ENCODE results near the gene MPEG1. TPM values are rescaled to one million over a fixed set of nuclear protein-coding genes. Genes with fewer than 3 reads are reported as not detected.

Gene MPEG1
- total RNA-seq, 1 experiment from 2014 or later, result not detected

DNA sequence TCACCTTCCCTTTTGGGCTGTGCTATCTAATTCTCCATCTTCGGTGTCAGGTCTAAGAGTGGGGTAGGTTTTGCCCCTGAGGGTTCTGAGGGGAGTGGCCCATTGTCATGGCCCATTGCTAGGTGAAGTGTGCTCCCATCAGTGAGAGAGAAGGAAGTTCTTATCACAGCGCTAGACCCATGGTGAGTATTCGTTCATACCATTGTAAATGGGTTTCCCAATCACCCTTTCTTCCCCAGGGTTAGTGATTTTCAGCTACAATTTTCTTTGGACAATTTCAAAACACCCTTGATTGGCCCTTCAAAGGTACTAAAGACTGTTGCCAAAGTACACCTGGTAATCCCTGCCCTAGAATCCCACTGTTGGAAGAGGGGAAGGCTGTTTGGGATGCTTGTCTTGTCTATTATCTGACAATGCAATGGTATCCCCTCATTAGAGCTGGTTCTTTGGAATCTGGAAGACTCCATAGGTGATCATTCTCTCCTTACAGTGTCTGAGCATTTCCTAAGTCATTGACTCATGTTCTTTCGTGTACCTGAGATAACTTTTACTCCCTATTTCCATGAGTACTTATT, 20.2 kb downstream of the MPEG1 start:
- ATAC-seq (no peak), DNase-seq (no peak)
- no peaks in the 10 kb centered on the region for H3K9me3 ChIP-seq (ENCODE audit: low read length)
- no peaks in the 10 kb centered on the region for H3K79me2 ChIP-seq (ENCODE audit: low read length)
- H4K20me1 ChIP-seq (ENCODE audit: low read length), result no peaks in the 10 kb centered on the region
- TF ChIP-seq EZH2 (IDR thresholded peaks at IDR 0.05; ENCODE audit: low read length, unreplicated experiment), result no peak
- TF ChIP-seq, protein P1, sequence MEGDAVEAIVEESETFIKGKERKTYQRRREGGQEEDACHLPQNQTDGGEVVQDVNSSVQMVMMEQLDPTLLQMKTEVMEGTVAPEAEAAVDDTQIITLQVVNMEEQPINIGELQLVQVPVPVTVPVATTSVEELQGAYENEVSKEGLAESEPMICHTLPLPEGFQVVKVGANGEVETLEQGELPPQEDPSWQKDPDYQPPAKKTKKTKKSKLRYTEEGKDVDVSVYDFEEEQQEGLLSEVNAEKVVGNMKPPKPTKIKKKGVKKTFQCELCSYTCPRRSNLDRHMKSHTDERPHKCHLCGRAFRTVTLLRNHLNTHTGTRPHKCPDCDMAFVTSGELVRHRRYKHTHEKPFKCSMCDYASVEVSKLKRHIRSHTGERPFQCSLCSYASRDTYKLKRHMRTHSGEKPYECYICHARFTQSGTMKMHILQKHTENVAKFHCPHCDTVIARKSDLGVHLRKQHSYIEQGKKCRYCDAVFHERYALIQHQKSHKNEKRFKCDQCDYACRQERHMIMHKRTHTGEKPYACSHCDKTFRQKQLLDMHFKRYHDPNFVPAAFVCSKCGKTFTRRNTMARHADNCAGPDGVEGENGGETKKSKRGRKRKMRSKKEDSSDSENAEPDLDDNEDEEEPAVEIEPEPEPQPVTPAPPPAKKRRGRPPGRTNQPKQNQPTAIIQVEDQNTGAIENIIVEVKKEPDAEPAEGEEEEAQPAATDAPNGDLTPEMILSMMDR (conservative IDR thresholded peaks at IDR 0.05; ENCODE audit: low read depth, low read length), result no peak
- H3F3A ChIP-seq (ENCODE audit: low read length, unreplicated experiment), result no peaks in the 10 kb centered on the region
- intact Hi-C loops (cut with micrococcal nuclease), result no loop called here
- CTCF ChIA-PET, result no interaction called here
- H3K4me3 ChIP-seq (ENCODE audit: low read length), result no peak overlapping the region
- no peak overlapping the region for H3K4me2 ChIP-seq (ENCODE audit: low read length)
- BruUV-seq (replicated peaks), result no TSS peak
- peaks cover 17% of the 10 kb centered on the region for H3K4me1 ChIP-seq (ENCODE audit: insufficient read depth, low read length)
- H3K36me3 ChIP-seq (ENCODE audit: low read depth, low read length), result no peaks in the 10 kb centered on the region
- no peak overlapping the region for H3K27ac ChIP-seq (ENCODE audit: low read length)
- no peak overlapping the region for H2AFZ ChIP-seq (ENCODE audit: low read length)
- POLR2A ChIA-PET (ENCODE audit: unreplicated experiment), result no interaction called here
- no peaks in the 10 kb centered on the region for H3K9me2 ChIP-seq (replicated peaks; ENCODE audit: low read length)
- H3K27me3 ChIP-seq (ENCODE audit: low read length), result no peaks in the 10 kb centered on the region
- H3K9ac ChIP-seq (ENCODE audit: low read length), result no peak overlapping the region

DNA sequence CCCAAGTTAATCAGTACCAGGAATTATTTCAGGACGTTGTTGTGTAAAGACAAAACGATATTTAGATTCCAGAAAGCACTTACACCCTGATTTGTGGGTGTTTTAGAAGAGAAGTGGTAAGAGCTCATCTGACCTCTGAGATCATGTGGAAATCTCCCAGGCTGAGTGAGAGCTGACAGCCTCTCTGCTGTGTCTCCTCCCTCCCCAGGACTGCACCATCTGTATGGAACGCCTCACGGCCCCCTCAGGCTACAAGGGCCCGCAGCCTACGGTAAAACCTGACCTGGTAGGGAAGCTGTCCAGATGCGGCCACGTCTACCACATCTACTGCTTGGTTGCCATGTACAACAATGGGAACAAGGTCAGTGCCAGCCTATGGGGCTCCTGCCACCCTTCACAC, 20.8 kb downstream of the MPEG1 start:
- CTCF ChIA-PET, result no interaction called here
- Histone ChIP-seq H3F3A (ENCODE audit: low read length, unreplicated experiment) (no peaks in the 10 kb centered on the region), H3K4me1 (ENCODE audit: insufficient read depth, low read length) (peaks cover 21% of the 10 kb centered on the region), H2AFZ (ENCODE audit: low read length) (no peak overlapping the region), H3K4me3 (ENCODE audit: low read length) (no peak overlapping the region), H3K36me3 (ENCODE audit: low read depth, low read length) (no peaks in the 10 kb centered on the region), H3K4me2 (ENCODE audit: low read length) (no peak overlapping the region), H3K27ac (ENCODE audit: low read length) (no peak overlapping the region), H3K79me2 (ENCODE audit: low read length) (no peaks in the 10 kb centered on the region), H3K27me3 (ENCODE audit: low read length) (no peaks in the 10 kb centered on the region), H3K9me3 (ENCODE audit: low read length) (no peaks in the 10 kb centered on the region), H4K20me1 (ENCODE audit: low read length) (no peaks in the 10 kb centered on the region), H3K9me2 (replicated peaks; ENCODE audit: low read length) (no peaks in the 10 kb centered on the region), H3K9ac (ENCODE audit: low read length) (no peak overlapping the region)
- intact Hi-C loops (cut with micrococcal nuclease), result no loop called here
- POLR2A ChIA-PET (ENCODE audit: unreplicated experiment), result no interaction called here
- ATAC-seq (no peak), DNase-seq (no peak)
- TF ChIP-seq, protein P1 (conservative IDR thresholded peaks at IDR 0.05; ENCODE audit: low read depth, low read length), result no peak
- TF ChIP-seq EZH2phosphoT487 (IDR thresholded peaks at IDR 0.05; ENCODE audit: borderline replicate concordance, low read length) (no peak), EZH2 (IDR thresholded peaks at IDR 0.05; ENCODE audit: low read length, unreplicated experiment) (no peak)
- no TSS peak for BruUV-seq (replicated peaks)

- no peaks in the 10 kb centered on the region for H3K27me3 ChIP-seq (ENCODE audit: low read length)
- H3K79me2 ChIP-seq (ENCODE audit: low read length), result no peaks in the 10 kb centered on the region
- no peak overlapping the region for H3K27ac ChIP-seq (ENCODE audit: low read length)
- H3K4me1 ChIP-seq (ENCODE audit: insufficient read depth, low read length), result peaks cover 29% of the 10 kb centered on the region
- no peaks in the 10 kb centered on the region for H3K9me2 ChIP-seq (replicated peaks; ENCODE audit: low read length)
- H3K9ac ChIP-seq (ENCODE audit: low read length), result no peak overlapping the region
- POLR2A ChIA-PET (ENCODE audit: unreplicated experiment), result no interaction called here
- CTCF ChIA-PET, result interaction anchor here (0.6 kb wide), 1 partner anchor 55 kb away, joined by 3 read pairs; no protein-coding TSS in a partner anchor
- intact Hi-C loops (cut with micrococcal nuclease), result no loop called here
- no TSS peak for BruUV-seq (replicated peaks)
- ATAC-seq (no peak), DNase-seq (no peak)
- TF ChIP-seq EZH2phosphoT487 (IDR thresholded peaks at IDR 0.05; ENCODE audit: borderline replicate concordance, low read length), result no peak
- TF ChIP-seq EZH2 (IDR thresholded peaks at IDR 0.05; ENCODE audit: low read length, unreplicated experiment), result no peak
- TF ChIP-seq, protein P1 (conservative IDR thresholded peaks at IDR 0.05; ENCODE audit: low read depth, low read length), result no peak
- no peak overlapping the region for H3K4me3 ChIP-seq (ENCODE audit: low read length)
- H3K4me2 ChIP-seq (ENCODE audit: low read length), result no peak overlapping the region
- no peaks in the 10 kb centered on the region for H3K36me3 ChIP-seq (ENCODE audit: low read depth, low read length)
- H2AFZ ChIP-seq (ENCODE audit: low read length), result no peak overlapping the region
- no peaks in the 10 kb centered on the region for H3F3A ChIP-seq (ENCODE audit: low read length, unreplicated experiment)
- no peaks in the 10 kb centered on the region for H3K9me3 ChIP-seq (ENCODE audit: low read length)
- no peaks in the 10 kb centered on the region for H4K20me1 ChIP-seq (ENCODE audit: low read length)
These were observed 21.6 kb downstream of the MPEG1 start for GRCh38 chr11:59191095-59191494.

All from PC-3 (cell line).